ENCODE data around the gene ZMAT5.
"Not testable (repeated sequence)": the region's sequence is repeated elsewhere in the genome, so short reads cannot be mapped to it uniquely, and the experiment has no call there.

DNA sequence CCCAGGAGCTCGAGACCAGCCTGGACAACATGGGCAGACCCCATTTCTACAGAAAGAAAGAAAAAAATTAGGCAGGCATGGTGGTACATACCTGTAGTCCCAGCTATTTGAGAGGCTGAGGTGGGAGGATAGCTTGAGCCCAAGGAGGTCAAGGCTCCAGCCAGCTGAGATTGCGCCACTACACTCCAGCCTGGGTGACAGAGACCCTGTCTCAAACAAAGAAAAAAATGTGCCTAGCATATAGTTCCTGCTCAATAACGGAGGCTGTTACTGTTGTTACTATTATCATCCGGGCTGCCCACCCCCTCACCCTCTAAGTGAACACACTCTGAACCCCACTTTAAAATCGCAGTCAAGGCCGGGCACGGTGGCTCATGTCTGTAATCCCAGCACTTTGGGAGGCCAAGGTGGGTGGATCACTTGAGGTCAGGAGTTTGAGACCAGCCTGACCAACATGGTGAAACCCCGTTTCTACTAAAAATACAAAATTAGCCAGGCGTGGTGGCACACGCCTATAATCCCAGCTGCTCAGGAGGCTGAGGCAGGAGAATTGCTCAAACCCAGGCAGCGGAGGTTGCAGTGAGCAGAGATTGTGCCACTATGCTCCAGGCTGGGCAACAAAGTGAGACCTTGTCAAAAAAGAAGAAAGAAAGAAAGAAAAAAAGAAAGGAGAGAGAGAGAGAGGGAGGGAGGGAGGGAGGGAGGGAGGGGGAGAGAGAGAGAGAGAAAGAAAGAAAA, 12.0 kb downstream of the ZMAT5 start:
- TF ChIP-seq CTCF, POLR2A, EP300 (IDR thresholded peaks at IDR 0.05): not testable (repeated sequence)

Data from tibial nerve (tissue), 4 donors.